WTC11 (cell line): ENCODE results near the gene KAT2B. TPM values are rescaled to one million over a fixed set of nuclear protein-coding genes. Genes with fewer than 3 reads are reported as not detected.

Source experiments
- ATAC-seq: fragments of 200-7000 bp; cut with Tn5 transposase; 2 replicates; pipeline ENCODE4 v1.10.0; 2021; ENCODE audit warnings: mild to moderate bottlenecking, moderate library complexity
- CTCF ChIA-PET: fragments of 300-600 bp; sonication (Branson Sonifier 250); formaldehyde crosslinking; loops from one replicate; lab custom pipeline; 2021; ENCODE audit warnings: antibody characterized with exemption; lab: Charles Lee
- POLR2A ChIA-PET: fragments of 350-600 bp; sonication (Branson Sonifier 250); formaldehyde crosslinking; loops from one replicate; lab custom pipeline; 2021; ENCODE audit warnings: antibody characterized with exemption; lab: Charles Lee
- DNase-seq: peaks from one replicate; pipeline ENCODE4 v3.0.0; 2021; ENCODE audit warnings: low spot score
- H3K27ac Mint-ChIP-seq: 2 replicates; pipeline ENCODE4 v1.8.0; 2021; ENCODE audit warnings: mixed read lengths
- H3K27me3 Mint-ChIP-seq: 2 replicates; pipeline ENCODE4 v1.8.0; 2021; ENCODE audit warnings: low read depth, mild to moderate bottlenecking, moderate library complexity, mixed read lengths
- H3K36me3 Mint-ChIP-seq: 2 replicates; pipeline ENCODE4 v1.8.0; 2021; ENCODE audit warnings: mixed read lengths
- H3K4me1 Mint-ChIP-seq: 2 replicates; pipeline ENCODE4 v1.8.0; 2022; ENCODE audit warnings: mixed read lengths
- H3K4me3 Mint-ChIP-seq: 2 replicates; pipeline ENCODE4 v1.8.0; 2021; ENCODE audit warnings: mild to moderate bottlenecking, moderate library complexity, mixed read lengths
- H3K9me3 Mint-ChIP-seq: 2 replicates; pipeline ENCODE4 v1.8.0; 2021; ENCODE audit warnings: mixed read lengths
- ATF1 ChIP-seq: sonication (generic); formaldehyde crosslinking; IDR thresholded peaks from 2 replicates; pipeline ENCODE4 v1.8.1; 2023; ENCODE audit warnings: mild to moderate bottlenecking, moderate library complexity, missing genetic modification reagents
- ATF6 ChIP-seq: sonication (generic); formaldehyde crosslinking; IDR thresholded peaks from 2 replicates; pipeline ENCODE4 v1.8.1; 2023; ENCODE audit warnings: mild to moderate bottlenecking, missing genetic modification reagents
- CREB1 ChIP-seq: sonication (generic); formaldehyde crosslinking; IDR thresholded peaks from 2 replicates; pipeline ENCODE4 v1.8.0; 2023; ENCODE audit warnings: mild to moderate bottlenecking, missing genetic modification reagents
- CREM ChIP-seq: sonication (generic); formaldehyde crosslinking; IDR thresholded peaks from 2 replicates; pipeline ENCODE4 v1.8.1; 2022; ENCODE audit warnings: mild to moderate bottlenecking, missing genetic modification reagents, moderate library complexity
- ELF4 ChIP-seq: sonication (generic); formaldehyde crosslinking; IDR thresholded peaks from 2 replicates; pipeline ENCODE4 v1.8.1; 2022; ENCODE audit warnings: low read depth, mild to moderate bottlenecking, moderate library complexity, missing genetic modification reagents
- EMX1 ChIP-seq: fragments of 250-450 bp; sonication (Bioruptor Pico); IDR thresholded peaks from 2 replicates; pipeline ENCODE4 v1.8.0; 2021; ENCODE audit warnings: mild to moderate bottlenecking
- ESRRA ChIP-seq: sonication (generic); formaldehyde crosslinking; IDR thresholded peaks from 2 replicates; pipeline ENCODE4 v1.8.1; 2022; ENCODE audit warnings: mild to moderate bottlenecking, missing genetic modification reagents, borderline replicate concordance
- HMGA2 ChIP-seq: fragments of 250-450 bp; sonication (Bioruptor Pico); IDR thresholded peaks from 2 replicates; pipeline ENCODE4 v1.4.0; 2021; ENCODE audit warnings: mild to moderate bottlenecking, moderate library complexity
- NFATC4 ChIP-seq: fragments of 250-450 bp; sonication (Bioruptor Pico); IDR thresholded peaks from 2 replicates; pipeline ENCODE4 v1.9.0; 2021; ENCODE audit warnings: mild to moderate bottlenecking
- NR2C2 ChIP-seq: sonication (generic); formaldehyde crosslinking; IDR thresholded peaks from 2 replicates; pipeline ENCODE4 v1.8.0; 2022; ENCODE audit warnings: mild to moderate bottlenecking, missing genetic modification reagents
- PRDM15 ChIP-seq: sonication (generic); formaldehyde crosslinking; IDR thresholded peaks from 2 replicates; pipeline ENCODE4 v1.8.0; 2022; ENCODE audit warnings: missing genetic modification reagents
- ZNF396 ChIP-seq: fragments of 250-450 bp; sonication (Bioruptor Pico); IDR thresholded peaks from 2 replicates; pipeline ENCODE4 v1.8.0; 2021; ENCODE audit warnings: mild to moderate bottlenecking, moderate library complexity, borderline replicate concordance
- ZNF423 ChIP-seq: fragments of 250-450 bp; sonication (Bioruptor Pico); IDR thresholded peaks from 2 replicates; pipeline ENCODE4 v2.1.2; 2022; ENCODE audit warnings: mild to moderate bottlenecking, moderate library complexity
- total RNA-seq: library from RNA; stranded (reverse); gene quantifications from 3 replicates; pipeline ENCODE4 v1.2.3, GENCODE V29; 2021
- TF ChIP-seq, protein P1 (sequence below): sonication (generic); formaldehyde crosslinking; IDR thresholded peaks from 2 replicates; pipeline ENCODE4 v1.8.0; 2022; ENCODE audit warnings: mild to moderate bottlenecking, missing genetic modification reagents
- TF ChIP-seq, protein P2 (sequence below): sonication (generic); formaldehyde crosslinking; IDR thresholded peaks from 2 replicates; pipeline ENCODE4 v1.8.1; 2022; ENCODE audit warnings: mild to moderate bottlenecking, moderate library complexity, missing genetic modification reagents
- TF ChIP-seq, protein P3 (sequence below): fragments of 250-450 bp; sonication (Bioruptor Pico); IDR thresholded peaks from 2 replicates; pipeline ENCODE4 v2.1.2; 2022; ENCODE audit warnings: mild to moderate bottlenecking, moderate library complexity
- TF ChIP-seq, protein P4 (sequence below): fragments of 250-450 bp; sonication (Bioruptor Pico); IDR thresholded peaks from 2 replicates; pipeline ENCODE4 v1.9.0; 2021; ENCODE audit warnings: mild to moderate bottlenecking
- TF ChIP-seq, protein P5 (sequence below): sonication (generic); formaldehyde crosslinking; conservative IDR thresholded peaks from 2 replicates; pipeline ENCODE4 v1.8.1; 2022; ENCODE audit warnings: mild to moderate bottlenecking, missing genetic modification reagents

Gene KAT2B
- total RNA-seq, 1 experiment from 2014 or later: 2.7 TPM

DNA sequence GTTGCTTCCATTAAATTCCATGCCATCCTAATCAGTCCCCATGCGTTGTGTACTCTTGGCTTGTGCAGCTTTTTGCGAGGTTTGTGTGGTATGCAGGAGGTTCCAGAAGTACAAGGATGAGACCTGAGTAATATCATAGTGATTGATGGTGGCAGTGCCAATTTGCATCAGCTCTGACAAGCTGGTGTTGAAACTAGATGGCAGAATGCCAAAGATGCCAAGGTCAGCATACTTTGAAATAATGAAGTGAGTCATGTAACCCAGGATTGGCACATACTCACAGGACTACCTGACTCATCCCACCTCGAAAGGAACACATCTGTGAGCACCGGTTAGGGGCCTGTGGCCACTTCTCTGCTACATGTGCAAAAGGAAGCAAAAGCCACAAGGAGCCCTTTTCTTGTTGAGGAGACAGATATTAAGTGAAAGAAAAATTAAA is 14.3 kb downstream of the KAT2B start:
- DNase-seq (no peak), ATAC-seq (no peak)
- H3K4me1 Mint-ChIP-seq: no peaks in the 10 kb centered on the region
- H3K4me3 Mint-ChIP-seq: no peak overlapping the region
- POLR2A ChIA-PET: no interaction called here
- TF ChIP-seq EMX1 (CRISPR knock-in tag) (no peak), ZNF423 (CRISPR knock-in tag) (no peak), CREM (CRISPR knock-in tag) (no peak), ZNF396 (no peak), PRDM15 (CRISPR knock-in tag) (no peak), NFATC4 (CRISPR knock-in tag) (no peak), ATF1 (no peak), ELF4 (no peak), CREB1 (CRISPR knock-in tag) (no peak), NR2C2 (CRISPR knock-in tag) (no peak), ESRRA (no peak), HMGA2 (no peak), ATF6 (CRISPR knock-in tag) (no peak)
- TF ChIP-seq, protein P1, sequence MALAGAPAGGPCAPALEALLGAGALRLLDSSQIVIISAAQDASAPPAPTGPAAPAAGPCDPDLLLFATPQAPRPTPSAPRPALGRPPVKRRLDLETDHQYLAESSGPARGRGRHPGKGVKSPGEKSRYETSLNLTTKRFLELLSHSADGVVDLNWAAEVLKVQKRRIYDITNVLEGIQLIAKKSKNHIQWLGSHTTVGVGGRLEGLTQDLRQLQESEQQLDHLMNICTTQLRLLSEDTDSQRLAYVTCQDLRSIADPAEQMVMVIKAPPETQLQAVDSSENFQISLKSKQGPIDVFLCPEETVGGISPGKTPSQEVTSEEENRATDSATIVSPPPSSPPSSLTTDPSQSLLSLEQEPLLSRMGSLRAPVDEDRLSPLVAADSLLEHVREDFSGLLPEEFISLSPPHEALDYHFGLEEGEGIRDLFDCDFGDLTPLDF (CRISPR knock-in tag): no peak
- TF ChIP-seq, protein P2, sequence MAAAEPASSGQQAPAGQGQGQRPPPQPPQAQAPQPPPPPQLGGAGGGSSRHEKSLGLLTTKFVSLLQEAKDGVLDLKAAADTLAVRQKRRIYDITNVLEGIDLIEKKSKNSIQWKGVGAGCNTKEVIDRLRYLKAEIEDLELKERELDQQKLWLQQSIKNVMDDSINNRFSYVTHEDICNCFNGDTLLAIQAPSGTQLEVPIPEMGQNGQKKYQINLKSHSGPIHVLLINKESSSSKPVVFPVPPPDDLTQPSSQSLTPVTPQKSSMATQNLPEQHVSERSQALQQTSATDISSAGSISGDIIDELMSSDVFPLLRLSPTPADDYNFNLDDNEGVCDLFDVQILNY (CRISPR knock-in tag): no peak
- TF ChIP-seq, protein P3, sequence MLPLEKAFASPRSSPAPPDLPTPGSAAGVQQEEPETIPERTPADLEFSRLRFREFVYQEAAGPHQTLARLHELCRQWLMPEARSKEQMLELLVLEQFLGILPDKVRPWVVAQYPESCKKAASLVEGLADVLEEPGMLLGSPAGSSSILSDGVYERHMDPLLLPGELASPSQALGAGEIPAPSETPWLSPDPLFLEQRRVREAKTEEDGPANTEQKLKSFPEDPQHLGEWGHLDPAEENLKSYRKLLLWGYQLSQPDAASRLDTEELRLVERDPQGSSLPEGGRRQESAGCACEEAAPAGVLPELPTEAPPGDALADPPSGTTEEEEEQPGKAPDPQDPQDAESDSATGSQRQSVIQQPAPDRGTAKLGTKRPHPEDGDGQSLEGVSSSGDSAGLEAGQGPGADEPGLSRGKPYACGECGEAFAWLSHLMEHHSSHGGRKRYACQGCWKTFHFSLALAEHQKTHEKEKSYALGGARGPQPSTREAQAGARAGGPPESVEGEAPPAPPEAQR (CRISPR knock-in tag): no peak
- TF ChIP-seq, protein P4, sequence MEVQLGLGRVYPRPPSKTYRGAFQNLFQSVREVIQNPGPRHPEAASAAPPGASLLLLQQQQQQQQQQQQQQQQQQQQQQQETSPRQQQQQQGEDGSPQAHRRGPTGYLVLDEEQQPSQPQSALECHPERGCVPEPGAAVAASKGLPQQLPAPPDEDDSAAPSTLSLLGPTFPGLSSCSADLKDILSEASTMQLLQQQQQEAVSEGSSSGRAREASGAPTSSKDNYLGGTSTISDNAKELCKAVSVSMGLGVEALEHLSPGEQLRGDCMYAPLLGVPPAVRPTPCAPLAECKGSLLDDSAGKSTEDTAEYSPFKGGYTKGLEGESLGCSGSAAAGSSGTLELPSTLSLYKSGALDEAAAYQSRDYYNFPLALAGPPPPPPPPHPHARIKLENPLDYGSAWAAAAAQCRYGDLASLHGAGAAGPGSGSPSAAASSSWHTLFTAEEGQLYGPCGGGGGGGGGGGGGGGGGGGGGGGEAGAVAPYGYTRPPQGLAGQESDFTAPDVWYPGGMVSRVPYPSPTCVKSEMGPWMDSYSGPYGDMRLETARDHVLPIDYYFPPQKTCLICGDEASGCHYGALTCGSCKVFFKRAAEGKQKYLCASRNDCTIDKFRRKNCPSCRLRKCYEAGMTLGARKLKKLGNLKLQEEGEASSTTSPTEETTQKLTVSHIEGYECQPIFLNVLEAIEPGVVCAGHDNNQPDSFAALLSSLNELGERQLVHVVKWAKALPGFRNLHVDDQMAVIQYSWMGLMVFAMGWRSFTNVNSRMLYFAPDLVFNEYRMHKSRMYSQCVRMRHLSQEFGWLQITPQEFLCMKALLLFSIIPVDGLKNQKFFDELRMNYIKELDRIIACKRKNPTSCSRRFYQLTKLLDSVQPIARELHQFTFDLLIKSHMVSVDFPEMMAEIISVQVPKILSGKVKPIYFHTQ (CRISPR knock-in tag): no peak
- TF ChIP-seq, protein P5, sequence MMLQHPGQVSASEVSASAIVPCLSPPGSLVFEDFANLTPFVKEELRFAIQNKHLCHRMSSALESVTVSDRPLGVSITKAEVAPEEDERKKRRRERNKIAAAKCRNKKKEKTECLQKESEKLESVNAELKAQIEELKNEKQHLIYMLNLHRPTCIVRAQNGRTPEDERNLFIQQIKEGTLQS (CRISPR knock-in tag): no peak
- H3K27me3 Mint-ChIP-seq: no peaks in the 10 kb centered on the region
- H3K27ac Mint-ChIP-seq: no peak overlapping the region
- H3K9me3 Mint-ChIP-seq: no peaks in the 10 kb centered on the region
- H3K36me3 Mint-ChIP-seq: no peaks in the 10 kb centered on the region
- CTCF ChIA-PET: no interaction called here
